Measurements from ENCODE around the gene ZBTB44.
"Not testable (repeated sequence)": the region's sequence is repeated elsewhere in the genome, so short reads cannot be mapped to it uniquely, and the experiment has no call there.

Gene ZBTB44

DNA sequence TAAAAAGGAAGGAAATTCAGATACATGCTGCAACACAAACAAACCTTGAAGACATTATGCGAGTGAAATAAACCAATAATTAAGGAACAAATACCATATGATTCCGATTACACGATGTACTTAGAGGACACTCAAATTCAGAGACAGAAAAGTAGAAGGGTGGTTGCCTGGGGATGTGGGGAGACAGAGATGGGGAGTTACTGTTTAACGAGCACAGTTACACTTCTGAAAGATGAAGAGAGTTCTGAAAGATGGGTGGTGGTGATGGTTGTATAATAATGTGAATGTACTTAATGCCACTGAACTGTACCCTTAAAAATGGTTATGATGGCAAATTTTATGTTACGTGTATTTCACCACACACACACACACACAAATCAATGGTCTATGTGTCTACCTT, 14.7 kb downstream of the ZBTB44 start:
- ATAC-seq (ENCODE audit: low read depth) (no peak), DNase-seq (ENCODE audit: low spot score) (no peak)
- no peak overlapping the region for H3K27ac ChIP-seq (ENCODE audit: poor library complexity, severe bottlenecking)
- no peaks in the 10 kb centered on the region for H3K27me3 ChIP-seq (ENCODE audit: insufficient read depth, poor library complexity, severe bottlenecking)
- H3K4me1 ChIP-seq (ENCODE audit: insufficient read depth, poor library complexity, severe bottlenecking), result no peaks in the 10 kb centered on the region
- no peaks in the 10 kb centered on the region for H3K9me3 ChIP-seq (ENCODE audit: severe bottlenecking)
- TF ChIP-seq, protein P1, sequence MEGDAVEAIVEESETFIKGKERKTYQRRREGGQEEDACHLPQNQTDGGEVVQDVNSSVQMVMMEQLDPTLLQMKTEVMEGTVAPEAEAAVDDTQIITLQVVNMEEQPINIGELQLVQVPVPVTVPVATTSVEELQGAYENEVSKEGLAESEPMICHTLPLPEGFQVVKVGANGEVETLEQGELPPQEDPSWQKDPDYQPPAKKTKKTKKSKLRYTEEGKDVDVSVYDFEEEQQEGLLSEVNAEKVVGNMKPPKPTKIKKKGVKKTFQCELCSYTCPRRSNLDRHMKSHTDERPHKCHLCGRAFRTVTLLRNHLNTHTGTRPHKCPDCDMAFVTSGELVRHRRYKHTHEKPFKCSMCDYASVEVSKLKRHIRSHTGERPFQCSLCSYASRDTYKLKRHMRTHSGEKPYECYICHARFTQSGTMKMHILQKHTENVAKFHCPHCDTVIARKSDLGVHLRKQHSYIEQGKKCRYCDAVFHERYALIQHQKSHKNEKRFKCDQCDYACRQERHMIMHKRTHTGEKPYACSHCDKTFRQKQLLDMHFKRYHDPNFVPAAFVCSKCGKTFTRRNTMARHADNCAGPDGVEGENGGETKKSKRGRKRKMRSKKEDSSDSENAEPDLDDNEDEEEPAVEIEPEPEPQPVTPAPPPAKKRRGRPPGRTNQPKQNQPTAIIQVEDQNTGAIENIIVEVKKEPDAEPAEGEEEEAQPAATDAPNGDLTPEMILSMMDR (IDR thresholded peaks at IDR 0.05; ENCODE audit: poor library complexity, severe bottlenecking), result no peak
- no peak overlapping the region for H3K4me3 ChIP-seq (ENCODE audit: severe bottlenecking)
- no peaks in the 10 kb centered on the region for H3K36me3 ChIP-seq (ENCODE audit: low read depth)

DNA sequence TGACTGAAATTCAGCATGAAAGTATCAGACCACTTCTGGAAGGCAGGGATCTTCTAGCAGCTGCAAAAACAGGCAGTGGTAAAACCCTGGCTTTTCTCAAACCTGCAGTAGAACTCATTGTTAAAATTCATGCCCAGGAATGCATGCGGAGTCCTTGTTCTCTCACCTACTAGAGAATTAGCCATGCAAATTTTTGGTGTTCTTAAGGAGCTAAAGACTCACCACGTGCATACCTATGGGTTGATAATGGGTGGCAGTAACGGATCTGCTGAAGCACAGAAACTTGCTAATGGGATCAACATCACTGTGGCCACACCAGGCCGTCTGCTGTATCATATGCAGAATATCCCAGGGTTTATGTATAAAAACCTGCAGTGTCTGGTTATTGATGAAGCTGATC, 19.1 kb downstream of the ZBTB44 start:
- no peak overlapping the region for H3K4me3 ChIP-seq (ENCODE audit: severe bottlenecking)
- H3K27ac ChIP-seq (ENCODE audit: poor library complexity, severe bottlenecking), result no peak overlapping the region
- TF ChIP-seq, protein P1 (IDR thresholded peaks at IDR 0.05; ENCODE audit: poor library complexity, severe bottlenecking), result no peak
- ATAC-seq (ENCODE audit: low read depth), result no peak
- H3K36me3 ChIP-seq (ENCODE audit: low read depth), result no peaks in the 10 kb centered on the region; the same call in 1 of the 2 replicates
- H3K9me3 ChIP-seq (ENCODE audit: severe bottlenecking), result no peaks in the 10 kb centered on the region
- H3K27me3 ChIP-seq (ENCODE audit: insufficient read depth, poor library complexity, severe bottlenecking), result no peaks in the 10 kb centered on the region
- DNase-seq (ENCODE audit: low spot score), result no peak
- H3K4me1 ChIP-seq (ENCODE audit: insufficient read depth, poor library complexity, severe bottlenecking), result no peaks in the 10 kb centered on the region

DNA sequence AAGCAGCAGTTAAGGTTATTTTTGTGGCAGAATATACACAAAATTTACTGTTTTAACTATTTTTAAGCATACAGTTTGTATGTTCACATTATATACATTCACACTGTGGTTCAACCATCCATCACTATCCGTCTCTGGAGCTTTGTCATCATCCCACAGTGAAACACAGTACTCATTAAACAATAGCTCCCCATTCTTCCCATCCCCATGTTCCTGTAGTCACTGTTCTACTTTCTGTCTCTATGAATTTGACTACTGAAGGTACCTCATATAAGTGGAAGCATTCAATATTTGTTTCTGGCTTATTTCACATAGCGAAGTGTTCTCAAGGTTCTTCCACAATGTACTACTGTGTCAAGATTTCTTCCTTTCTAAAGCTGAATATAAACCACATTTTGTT, 32.6 kb downstream of the ZBTB44 start:
- H3K36me3 ChIP-seq (ENCODE audit: low read depth), result peaks cover 12% of the 10 kb centered on the region
- TF ChIP-seq, protein P1 (IDR thresholded peaks at IDR 0.05; ENCODE audit: poor library complexity, severe bottlenecking), result no peak

DNA sequence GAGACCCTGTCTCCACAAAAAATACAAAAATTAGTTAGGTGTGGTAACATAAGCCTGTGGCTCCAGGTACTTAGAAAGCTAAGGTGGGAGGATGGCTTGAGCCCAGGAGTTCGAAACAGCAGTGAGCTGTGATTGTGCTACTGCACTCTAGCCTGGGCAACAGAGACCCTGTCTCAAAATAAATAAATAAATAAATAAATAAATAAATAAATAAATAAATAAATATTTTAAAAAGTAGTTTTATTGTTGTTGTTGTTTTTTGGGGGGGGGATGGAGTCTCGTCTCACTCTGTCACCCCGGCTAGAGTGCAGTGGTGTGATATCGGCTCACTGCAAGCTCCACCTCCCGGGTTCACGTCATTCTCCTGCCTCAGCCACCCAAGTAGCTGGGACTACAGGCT, 33.4 kb downstream of the ZBTB44 start:
- not testable (repeated sequence) for H3K4me1 ChIP-seq (ENCODE audit: insufficient read depth, poor library complexity, severe bottlenecking); ATAC-seq (ENCODE audit: low read depth); DNase-seq (ENCODE audit: low spot score); H3K9me3 ChIP-seq (ENCODE audit: severe bottlenecking); H3K27ac ChIP-seq (ENCODE audit: poor library complexity, severe bottlenecking); H3K4me3 ChIP-seq (ENCODE audit: severe bottlenecking); H3K27me3 ChIP-seq (ENCODE audit: insufficient read depth, poor library complexity, severe bottlenecking)
- peaks cover 12% of the 10 kb centered on the region for H3K36me3 ChIP-seq (ENCODE audit: low read depth)

More for the DNA sequence above, 32.6 kb downstream of the ZBTB44 start:
- Histone ChIP-seq H3K9me3 (ENCODE audit: severe bottlenecking) (no peaks in the 10 kb centered on the region), H3K4me3 (ENCODE audit: severe bottlenecking) (no peak overlapping the region), H3K27ac (ENCODE audit: poor library complexity, severe bottlenecking) (no peak overlapping the region), H3K27me3 (ENCODE audit: insufficient read depth, poor library complexity, severe bottlenecking) (no peaks in the 10 kb centered on the region), H3K4me1 (ENCODE audit: insufficient read depth, poor library complexity, severe bottlenecking) (no peaks in the 10 kb centered on the region)
- no peak for ATAC-seq (ENCODE audit: low read depth)
- no peak for DNase-seq (ENCODE audit: low spot score)

DNA sequence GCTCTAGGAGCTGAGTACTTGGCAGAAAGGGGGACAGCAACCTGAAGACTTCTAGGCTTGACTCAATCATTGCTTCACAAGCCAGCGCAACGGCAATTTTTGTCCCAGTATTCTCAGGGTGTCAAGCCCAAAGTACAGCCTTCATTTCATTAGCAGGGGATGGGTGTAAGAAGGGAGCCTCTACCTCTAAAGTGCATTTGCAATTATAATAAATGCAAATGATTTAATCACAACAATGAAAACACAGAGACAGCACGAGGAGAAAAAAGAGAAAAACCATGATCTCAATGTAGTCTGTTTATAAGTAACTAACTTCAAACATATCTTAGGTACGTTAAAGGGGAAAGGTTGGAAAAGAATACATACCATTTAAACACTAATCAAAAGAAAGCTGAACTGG, 34.7 kb downstream of the ZBTB44 start:
- no peak for ATAC-seq (ENCODE audit: low read depth)
- no peaks in the 10 kb centered on the region for H3K9me3 ChIP-seq (ENCODE audit: severe bottlenecking)
- TF ChIP-seq, protein P1 (IDR thresholded peaks at IDR 0.05; ENCODE audit: poor library complexity, severe bottlenecking), result no peak

More for the DNA sequence above, 34.7 kb downstream of the ZBTB44 start:
- H3K27ac ChIP-seq (ENCODE audit: poor library complexity, severe bottlenecking), result no peak overlapping the region
- no peaks in the 10 kb centered on the region for H3K4me1 ChIP-seq (ENCODE audit: insufficient read depth, poor library complexity, severe bottlenecking)
- H3K4me3 ChIP-seq (ENCODE audit: severe bottlenecking), result no peak overlapping the region
- peaks cover 12% of the 10 kb centered on the region for H3K36me3 ChIP-seq (ENCODE audit: low read depth)
- H3K27me3 ChIP-seq (ENCODE audit: insufficient read depth, poor library complexity, severe bottlenecking), result no peaks in the 10 kb centered on the region
- DNase-seq (ENCODE audit: low spot score), result no peak
